H1 (cell line): ENCODE results near the gene REC8. TPM values are rescaled to one million over a fixed set of nuclear protein-coding genes. Genes with fewer than 3 reads are reported as not detected.

ENCODE experiments used
- CTCF ChIA-PET: fragments of 300-600 bp; sonication (Branson Sonifier 250); formaldehyde crosslinking; loops from one replicate; lab custom pipeline; 2021; ENCODE audit not compliant: partially characterized antibody; lab: Charles Lee
- POLR2A ChIA-PET: fragments of 300-600 bp; sonication (Branson Sonifier 250); formaldehyde crosslinking; loops from one replicate; lab custom pipeline; 2021; ENCODE audit warnings: inconsistent platforms; ENCODE audit not compliant: partially characterized antibody; lab: Charles Lee
- DNase-seq, 2 experiments: peaks; one replicate each; pipeline versions ENCODE4 v3.0.0 to v3.0.0-alpha.2; 2010 to 2022; ENCODE audit warnings: low spot score in 2 of 2, low read depth in 1 of 2, mixed read lengths in 1 of 2
- FAIRE-seq: peaks from 2 replicates; lab custom pipeline; 2011; peaks lifted over from hg19 to GRCh38; lab: Jason Lieb, UNC
- H2AFZ ChIP-seq: 2 replicates; pipeline ENCODE4 v1.8.1; 2012; ENCODE audit warnings: low read length, inconsistent platforms
- H2AK5ac ChIP-seq: 2 replicates; pipeline ENCODE4 v1.6.1; 2013; ENCODE audit warnings: low read depth, low read length
- H2BK120ac ChIP-seq: replicated peaks from 2 replicates; pipeline ENCODE3; 2013; ENCODE audit warnings: low read depth, low read length, inconsistent platforms
- H2BK12ac ChIP-seq: 2 replicates; pipeline ENCODE4 v1.6.1; 2013; ENCODE audit warnings: low read depth, low read length
- H2BK15ac ChIP-seq: 2 replicates; pipeline ENCODE4 v1.6.1; 2013; ENCODE audit warnings: low read length
- H2BK20ac ChIP-seq: 2 replicates; pipeline ENCODE4 v1.6.1; 2013; ENCODE audit warnings: low read length
- H2BK5ac ChIP-seq: 2 replicates; pipeline ENCODE4 v1.6.1; 2013; ENCODE audit warnings: low read depth, low read length
- H3K14ac ChIP-seq: 2 replicates; pipeline ENCODE4 v1.6.1; 2013; ENCODE audit warnings: inconsistent platforms; ENCODE audit not compliant: insufficient read length
- H3K18ac ChIP-seq: 2 replicates; pipeline ENCODE4 v1.6.1; 2013; ENCODE audit warnings: low read length; ENCODE audit errors: extremely low read depth
- H3K23ac ChIP-seq: 2 replicates; pipeline ENCODE4 v1.6.1; 2013; ENCODE audit warnings: inconsistent platforms; ENCODE audit not compliant: insufficient read length
- H3K23me2 ChIP-seq: 2 replicates; pipeline ENCODE4 v1.6.1; 2013; ENCODE audit warnings: low read depth, low read length
- H3K27ac ChIP-seq: 2 replicates; pipeline ENCODE4 v1.6.1; 2011; ENCODE audit warnings: low read depth, low read length, inconsistent platforms
- H3K27me3 ChIP-seq, 4 experiments: replicated peaks in 1 of 4; 1 replicate in 1 of 4; 2 replicates in 3 of 4; pipeline versions ENCODE4 v1.6.1 to v1.8.1; 2011 to 2013; ENCODE audit warnings: low read length in 3 of 4, mild to moderate bottlenecking in 3 of 4, inconsistent platforms in 2 of 4, mixed read lengths in 2 of 4, moderate library complexity in 1 of 4; ENCODE audit not compliant: control insufficient read depth in 3 of 4, insufficient read depth in 3 of 4; ENCODE audit errors: extremely low read depth in 1 of 4
- H3K36me3 ChIP-seq, 4 experiments: 2 replicates each; pipeline versions ENCODE4 v1.6.1 to v1.8.1; 2011 to 2013; ENCODE audit warnings: mild to moderate bottlenecking in 4 of 4, low read length in 3 of 4, moderate library complexity in 2 of 4, control low read depth in 1 of 4, inconsistent platforms in 1 of 4; ENCODE audit not compliant: insufficient read depth in 4 of 4, control insufficient read depth in 2 of 4
- H3K4ac ChIP-seq: replicated peaks from 2 replicates; pipeline ENCODE3; 2013; ENCODE audit warnings: low read length, low read depth, mixed read lengths, inconsistent platforms; ENCODE audit not compliant: insufficient read length
- H3K4me1 ChIP-seq, 4 experiments: replicated peaks in 1 of 4; 1 replicate in 1 of 4; 2 replicates in 3 of 4; pipeline versions ENCODE4 v1.6.1 to v1.8.1; 2011 to 2013; ENCODE audit warnings: low read length in 3 of 4, inconsistent platforms in 2 of 4, mixed read lengths in 1 of 4; ENCODE audit not compliant: insufficient read depth in 4 of 4, control insufficient read depth in 3 of 4
- H3K4me2 ChIP-seq, 2 experiments: 2 replicates each; pipeline versions ENCODE4 v1.6.1 to v1.8.1; 2011 to 2013; ENCODE audit warnings: low read depth in 2 of 2, low read length in 2 of 2, control low read depth in 1 of 2, inconsistent platforms in 1 of 2, mild to moderate bottlenecking in 1 of 2; ENCODE audit not compliant: insufficient read depth in 1 of 2
- H3K4me3 ChIP-seq, 4 experiments: fragments of 200-600, 300-600 bp in 1 of 4; sonication (generic), shearing (Covaris generic), sonication (Bioruptor Twin) in 1 of 4; 2 replicates each; pipeline versions ENCODE4 v1.5.1 to v1.8.1; 2011 to 2016; ENCODE audit warnings: low read length in 4 of 4, low read depth in 3 of 4, control low read depth in 2 of 4, inconsistent platforms in 2 of 4, mild to moderate bottlenecking in 2 of 4, mixed read lengths in 1 of 4, moderate library complexity in 1 of 4; ENCODE audit not compliant: insufficient read depth in 2 of 4; ENCODE audit errors: extremely low read depth in 1 of 4
- H3K56ac ChIP-seq: replicated peaks from 2 replicates; pipeline ENCODE3; 2013; ENCODE audit warnings: low read depth, mild to moderate bottlenecking, mixed read lengths, low read length, inconsistent platforms; ENCODE audit not compliant: insufficient read length
- H3K79me1 ChIP-seq: 2 replicates; pipeline ENCODE4 v1.6.1; 2013; ENCODE audit warnings: low read depth, low read length, control low read depth
- H3K79me2 ChIP-seq, 2 experiments: 2 replicates each; pipeline versions ENCODE4 v1.6.1 to v1.8.1; 2012 to 2013; ENCODE audit warnings: low read length in 2 of 2, mild to moderate bottlenecking in 2 of 2, inconsistent platforms in 1 of 2; ENCODE audit not compliant: insufficient read depth in 2 of 2, control insufficient read depth in 1 of 2
- H3K9ac ChIP-seq, 4 experiments: replicated peaks in 1 of 4; 1 replicate in 1 of 4; 2 replicates in 3 of 4; pipeline versions ENCODE4 v1.6.1 to v1.8.1; 2011 to 2013; ENCODE audit warnings: low read depth in 3 of 4, low read length in 3 of 4, control low read depth in 2 of 4, mild to moderate bottlenecking in 2 of 4, moderate library complexity in 2 of 4, inconsistent platforms in 1 of 4; ENCODE audit errors: extremely low read depth in 1 of 4
- H3K9me3 ChIP-seq, 2 experiments: 2 replicates each; pipeline versions ENCODE4 v1.6.1 to v1.8.1; 2012 to 2013; ENCODE audit warnings: mild to moderate bottlenecking in 2 of 2, moderate library complexity in 2 of 2, control low read depth in 1 of 2, inconsistent platforms in 1 of 2, low read depth in 1 of 2, low read length in 1 of 2, mixed read lengths in 1 of 2; ENCODE audit not compliant: insufficient read depth in 2 of 2
- H4K20me1 ChIP-seq, 2 experiments: replicated peaks in 1 of 2; 2 replicates each; pipeline versions ENCODE3 to v1.8.1; 2011 to 2013; ENCODE audit warnings: inconsistent platforms in 2 of 2, low read length in 2 of 2, mild to moderate bottlenecking in 1 of 2; ENCODE audit not compliant: insufficient read depth in 2 of 2, control insufficient read depth in 1 of 2
- H4K5ac ChIP-seq: 2 replicates; pipeline ENCODE4 v1.6.1; 2013; ENCODE audit warnings: low read length, low read depth, mixed read lengths, inconsistent platforms; ENCODE audit not compliant: insufficient read length
- H4K8ac ChIP-seq: 2 replicates; pipeline ENCODE4 v1.8.0; 2013; ENCODE audit warnings: mild to moderate bottlenecking, moderate library complexity, low read length, inconsistent platforms; ENCODE audit not compliant: insufficient read depth; ENCODE audit errors: extremely low read depth
- H4K91ac ChIP-seq: replicated peaks from 2 replicates; pipeline ENCODE3; 2013; ENCODE audit warnings: low read length, mixed read lengths, inconsistent platforms; ENCODE audit not compliant: insufficient read length
- ASH2L ChIP-seq: fragments of 200-600, 300-600 bp; sonication (generic); IDR thresholded peaks from one replicate; pipeline ENCODE4 v1.7.1; 2017; ENCODE audit warnings: low read length
- BCL11A ChIP-seq, 2 experiments: IDR thresholded peaks; one replicate each; pipeline ENCODE4 v1.6.1; 2011; ENCODE audit warnings: low read depth in 2 of 2, low read length in 2 of 2, mild to moderate bottlenecking in 2 of 2
- CBX5 ChIP-seq: fragments of 300-800, 300-1000 bp; sonication (generic); IDR thresholded peaks from 2 replicates; pipeline ENCODE4 v1.7.1; 2016; ENCODE audit warnings: antibody characterized with exemption, low read length, low read depth
- CBX8 ChIP-seq: fragments of 300-800, 300-1000 bp; sonication (generic); IDR thresholded peaks from 2 replicates; pipeline ENCODE4 v1.7.1; 2016; ENCODE audit warnings: low read depth, low read length, borderline replicate concordance
- CHD1 ChIP-seq: IDR thresholded peaks from 2 replicates; pipeline ENCODE4 v1.6.1; 2012; ENCODE audit warnings: low read depth, low read length, improper control_type of control experiment
- GABPA ChIP-seq: IDR thresholded peaks from 2 replicates; pipeline ENCODE4 v1.6.1; 2011; ENCODE audit warnings: mild to moderate bottlenecking, low read length, moderate library complexity, borderline replicate concordance; ENCODE audit not compliant: insufficient read depth
- JUND ChIP-seq: IDR thresholded peaks from 2 replicates; pipeline ENCODE4 v1.6.1; 2011; ENCODE audit warnings: mild to moderate bottlenecking, improper control_type of control experiment, low read length
- KDM4A ChIP-seq: IDR thresholded peaks from one replicate; pipeline ENCODE4 v1.7.1; 2012; ENCODE audit warnings: low read depth, mild to moderate bottlenecking, moderate library complexity, low read length, inconsistent platforms; ENCODE audit not compliant: severe bottlenecking
- SAP30 ChIP-seq: fragments of 300-600 bp; sonication (generic); IDR thresholded peaks from 2 replicates; pipeline ENCODE4 v1.7.1; 2012; ENCODE audit warnings: low read length, moderate library complexity, mild to moderate bottlenecking, inconsistent platforms; ENCODE audit not compliant: insufficient read depth, insufficient replicate concordance
- TEAD4 ChIP-seq: IDR thresholded peaks from 2 replicates; pipeline ENCODE4 v1.6.1; 2012; ENCODE audit warnings: low read depth, low read length, inconsistent platforms, mixed read lengths
- WGBS, 2 experiments: shearing (Covaris generic) in 1 of 2; methylation state at CpG; one replicate each; pipeline versions ENCODE4 v1.1.6 to v1.1.7; 2013 to 2015; ENCODE audit warnings: low lambda C conversion rate in 2 of 2, mixed read lengths in 2 of 2, inconsistent platforms in 1 of 2, low coverage in 1 of 2, missing lambda C conversion rate in 1 of 2; ENCODE audit not compliant: insufficient replicate concordance in 2 of 2, insufficient coverage in 1 of 2, insufficient read length in 1 of 2; ENCODE audit errors: extremely low coverage in 1 of 2, missing lambda C conversion rate in 1 of 2; 5-methylcytosine and 5-hydroxymethylcytosine counted together
- polyA plus RNA-seq, 7 experiments: library from polyadenylated mRNA; depleted of rRNA in 3 of 7; stranded (reverse) in 5 of 7; unstranded in 2 of 7; fragments of >200 nt in 5 of 7; fragments of 200-250 nt in 2 of 7; gene quantifications; 1 replicate in 5 of 7; 2 replicates in 1 of 7; 4 replicates in 1 of 7; pipeline versions ENCODE4 v1.2.1 to v1.2.3, GENCODE V29; 2011 to 2013; ENCODE audit warnings: missing spikeins in 2 of 7, mixed read lengths in 2 of 7
- total RNA-seq: library from RNA; stranded (reverse); fragmentation: NEBNext Ultra II Directional; extraction: Animal tissue kit (Norgen Biotek cat#: 25700); gene quantifications from 2 replicates; pipeline ENCODE4 v1.2.1, GENCODE V29; 2021
- TF ChIP-seq, protein P1 (sequence below): IDR thresholded peaks from 2 replicates; pipeline ENCODE4 v1.6.1; 2011; ENCODE audit warnings: low read depth, mild to moderate bottlenecking, low read length; ENCODE audit not compliant: insufficient read depth

Gene REC8
- total and polyA plus RNA-seq, 2 of the 8 experiments (the other 6 are each of a cell fraction or from before 2014, with no cell fraction given): 9.8 to 28.5 TPM

- DNase-seq (no peak), FAIRE-seq (no peak)
- peaks cover 0 to 3% of the 10 kb centered on the region in 2 experiments for H4K20me1 ChIP-seq
- no peak overlapping the region for H2BK12ac ChIP-seq
- no peak overlapping the region for H2BK15ac ChIP-seq
- ChIA-PET POLR2A (interaction anchor here (0.6 to 11.1 kb wide), 9 partner anchors 7 to 83 kb away, joined by 3 to 96 read pairs (median 3); partner anchors contain the start of genes DCAF11, IRF9, NRL and PCK2), CTCF (interaction anchor here (0.7 to 1.5 kb wide), 2 partner anchors 16 to 43 kb away, joined by 3 read pairs; no protein-coding TSS in a partner anchor)
- no peaks in the 10 kb centered on the region for H3K4me1 ChIP-seq
- H3K79me2 ChIP-seq: no peaks in the 10 kb centered on the region
- no peaks in the 10 kb centered on the region for H3K27me3 ChIP-seq
- H2BK5ac ChIP-seq: no peak overlapping the region
- no peak overlapping the region for H2AFZ ChIP-seq
- no peaks in the 10 kb centered on the region for H3K9me3 ChIP-seq
- H3K23ac ChIP-seq: no peak overlapping the region
- no peak overlapping the region for H2BK120ac ChIP-seq
- no peak overlapping the region for H3K27ac ChIP-seq
- no peak overlapping the region for H2BK20ac ChIP-seq
- no peak overlapping the region for H3K56ac ChIP-seq
- no peak overlapping the region for H3K4me3 ChIP-seq
- H3K14ac ChIP-seq: no peak overlapping the region
- no peak overlapping the region for H2AK5ac ChIP-seq
- no peak overlapping the region for H3K4me2 ChIP-seq
- H3K9ac ChIP-seq: no peak overlapping the region
- H4K5ac ChIP-seq: no peak overlapping the region
- H4K8ac ChIP-seq: no peak overlapping the region
- H3K18ac ChIP-seq: no peak overlapping the region
- WGBS, 2 experiments: 85% methylated on average over 9 of the region's 9 CpGs; no CpG with 5 or more reads in 1 of the 2 experiments
- H3K36me3 ChIP-seq: peaks cover 7 to 28% (median 23%) of the 10 kb centered on the region in 4 experiments; a peak in 6 of 8 replicates
- H4K91ac ChIP-seq: no peak overlapping the region
- no peak overlapping the region for H3K4ac ChIP-seq
- no peaks in the 10 kb centered on the region for H3K79me1 ChIP-seq
- no peaks in the 10 kb centered on the region for H3K23me2 ChIP-seq
- TF ChIP-seq ASH2L (no peak), JUND (no peak), CBX5 (no peak), SAP30 (no peak), CHD1 (no peak), TEAD4 (no peak), GABPA (no peak), CBX8 (no peak), BCL11A (IDR thresholded peaks at IDR 0.05; ENCODE audit: low read depth in 2 of 2, low read length in 2 of 2) (no peak), KDM4A (no peak)
- TF ChIP-seq, protein P1, sequence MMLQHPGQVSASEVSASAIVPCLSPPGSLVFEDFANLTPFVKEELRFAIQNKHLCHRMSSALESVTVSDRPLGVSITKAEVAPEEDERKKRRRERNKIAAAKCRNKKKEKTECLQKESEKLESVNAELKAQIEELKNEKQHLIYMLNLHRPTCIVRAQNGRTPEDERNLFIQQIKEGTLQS: no peak
These were observed 48.2 kb upstream of the REC8 start for GRCh38 chr14:24123424-24124417.
